Retina (tissue), 1 donor: Measurements from ENCODE around the gene HTR3E.
A peak's percentile ranks its signal among the peaks of the same experiment; 100 is the strongest.
"Not testable (repeated sequence)": the region's sequence is repeated elsewhere in the genome, so short reads cannot be mapped to it uniquely, and the experiment has no call there.

Experiments
- DNase-seq: peaks from one replicate; pipeline ENCODE4 v3.0.0-alpha.2; 2016

The HTR3E gene

GRCh38 chr3:184116017-184116416 lies 19.2 kb downstream of the HTR3E start:
- DNase-seq = no peak

GRCh38 chr3:184117636-184118035 lies 20.8 kb downstream of the HTR3E start:
- no peak for DNase-seq

DNA sequence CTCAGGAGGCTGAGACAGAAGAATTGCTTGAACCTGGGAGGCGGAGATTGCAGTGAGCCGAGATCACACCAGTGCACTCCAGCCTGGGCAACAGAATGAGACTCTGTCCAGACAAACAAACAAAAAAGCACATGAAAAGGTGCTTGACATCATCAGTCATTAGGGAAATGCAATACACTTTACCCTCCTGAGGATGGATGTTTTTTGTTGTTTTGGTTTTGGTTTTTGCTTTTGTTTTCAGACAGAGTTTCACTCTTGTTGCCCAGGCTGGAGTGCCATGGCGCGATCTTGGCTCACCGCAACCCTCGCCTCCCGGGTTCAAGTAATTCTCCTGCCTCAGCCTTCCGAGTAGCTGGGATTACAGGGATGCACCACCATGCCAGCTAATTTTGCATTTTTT lies 24.2 kb downstream of the HTR3E start:
- not testable (repeated sequence) for DNase-seq

DNA sequence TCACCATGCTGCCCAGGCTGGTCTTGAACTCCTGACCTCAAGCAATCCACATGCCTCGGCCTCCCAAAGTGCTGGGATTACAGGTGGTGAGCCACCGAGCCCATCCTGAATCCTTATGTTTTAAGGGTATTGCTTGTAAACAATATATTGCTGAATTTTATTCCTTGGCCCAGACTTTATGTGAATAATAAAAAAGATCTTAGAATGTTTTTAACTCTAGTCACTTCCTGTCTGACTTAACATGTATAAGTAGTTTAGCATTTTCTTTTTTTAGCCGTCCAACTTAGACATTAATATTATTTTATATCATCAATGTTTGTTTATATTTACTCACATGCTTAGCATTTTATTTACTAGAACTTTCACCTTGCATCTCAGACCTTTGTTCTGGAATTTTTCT lies 29.1 kb downstream of the HTR3E start:
- DNase-seq = no peak

DNA sequence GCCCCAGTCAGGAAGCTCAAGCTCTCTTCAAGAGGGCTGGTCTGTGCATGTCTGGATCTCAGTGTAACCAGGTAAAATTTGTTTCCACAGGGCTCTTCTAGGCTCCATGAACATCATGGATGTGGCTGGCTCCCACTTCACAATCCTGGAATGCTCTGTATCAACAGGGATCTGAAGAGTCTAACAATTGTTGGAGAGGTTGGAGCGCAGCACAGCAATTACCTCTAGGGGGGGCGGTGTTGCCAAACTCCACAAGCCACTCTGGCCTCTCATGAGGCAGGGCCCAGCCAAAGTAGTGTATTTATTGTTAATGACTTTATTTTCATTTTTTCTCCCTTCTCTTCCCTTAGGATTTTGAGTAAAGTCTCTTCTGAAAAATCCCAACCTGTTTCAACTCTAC lies 32.1 kb downstream of the HTR3E start:
- DNase-seq = no peak

- DNase-seq = no peak
These were observed 36.1 kb downstream of the HTR3E start for GRCh38 chr3:184132945-184133344.

GRCh38 chr3:184133840-184134745 lies 37.2 kb downstream of the HTR3E start:
- peak; percentile 81 for DNase-seq

GRCh38 chr3:184134746-184135148 lies 37.9 kb downstream of the HTR3E start:
- no peak for DNase-seq

DNA sequence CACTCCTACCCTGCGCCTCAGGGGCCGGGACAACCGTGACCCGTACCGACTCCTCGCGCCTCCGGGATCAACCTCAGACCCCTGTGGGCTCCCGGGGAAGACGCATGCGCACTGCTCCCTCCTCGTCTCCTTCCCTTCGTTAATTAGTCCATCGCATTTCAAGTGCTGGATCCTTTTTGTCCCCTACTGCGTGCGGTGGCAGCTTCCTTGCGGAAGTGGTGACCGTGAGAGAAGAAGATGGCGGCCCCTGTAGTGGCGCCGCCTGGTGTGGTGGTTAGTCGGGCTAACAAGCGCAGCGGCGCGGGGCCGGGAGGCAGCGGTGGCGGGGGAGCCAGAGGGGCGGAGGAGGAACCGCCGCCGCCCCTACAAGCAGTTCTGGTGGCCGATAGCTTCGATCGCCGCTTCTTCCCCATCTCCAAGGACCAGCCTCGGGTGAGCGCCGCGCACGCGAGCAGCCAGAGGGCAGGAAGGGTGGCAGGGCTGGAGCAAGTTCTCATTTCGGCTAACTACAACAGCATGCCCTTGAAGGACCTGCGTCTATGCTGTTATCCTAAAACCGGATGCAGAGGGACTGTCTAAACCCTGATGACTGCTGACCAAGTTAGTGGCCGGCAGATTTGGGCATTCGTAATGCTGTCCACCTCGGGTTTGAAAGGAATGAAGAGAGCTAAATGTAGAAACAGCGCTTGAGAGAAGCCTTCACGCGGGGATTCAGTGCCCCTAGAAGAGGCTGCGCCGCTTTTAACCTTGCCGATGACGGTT lies 38.5 kb downstream of the HTR3E start, which contains the start of gene EIF2B5:
Gene EIF2B5 (plus strand): TSS at position 210 of the 762 bp plus-strand sequence. CDS start 28 bp downstream, at position 238.
- peak; percentile 94 for DNase-seq

DNA sequence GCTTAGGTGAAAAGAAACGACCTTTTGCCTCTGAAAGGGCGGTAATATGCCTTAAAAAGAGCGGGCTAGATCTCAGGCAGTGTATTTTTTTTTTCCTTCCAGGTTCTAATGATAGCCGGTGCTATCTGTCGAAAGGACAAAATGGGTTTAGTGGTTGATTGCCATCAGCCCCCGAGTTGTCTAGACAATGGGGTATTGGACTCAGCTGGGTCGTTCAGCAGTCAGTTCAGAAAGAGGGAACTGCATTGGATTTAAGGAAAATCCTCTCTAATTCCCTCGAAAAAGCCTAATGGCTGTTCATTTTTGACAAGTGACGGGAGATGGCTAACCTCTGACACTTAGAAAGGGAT lies 39.0 kb downstream of the HTR3E start:
- DNase-seq = no peak

DNA sequence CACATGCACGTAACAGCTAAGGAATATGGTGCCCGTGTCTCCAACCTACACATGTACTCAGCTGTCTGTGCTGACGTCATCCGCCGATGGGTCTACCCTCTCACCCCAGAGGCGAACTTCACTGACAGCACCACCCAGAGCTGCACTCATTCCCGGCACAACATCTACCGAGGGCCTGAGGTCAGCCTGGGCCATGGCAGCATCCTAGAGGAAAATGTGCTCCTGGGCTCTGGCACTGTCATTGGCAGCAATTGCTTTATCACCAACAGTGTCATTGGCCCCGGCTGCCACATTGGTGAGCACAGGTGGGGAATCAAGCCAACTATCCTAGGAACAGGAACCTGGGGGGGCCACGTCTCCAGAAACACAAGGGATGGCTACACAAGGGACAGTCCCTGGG lies 43.6 kb downstream of the HTR3E start:
- DNase-seq = no peak

DNA sequence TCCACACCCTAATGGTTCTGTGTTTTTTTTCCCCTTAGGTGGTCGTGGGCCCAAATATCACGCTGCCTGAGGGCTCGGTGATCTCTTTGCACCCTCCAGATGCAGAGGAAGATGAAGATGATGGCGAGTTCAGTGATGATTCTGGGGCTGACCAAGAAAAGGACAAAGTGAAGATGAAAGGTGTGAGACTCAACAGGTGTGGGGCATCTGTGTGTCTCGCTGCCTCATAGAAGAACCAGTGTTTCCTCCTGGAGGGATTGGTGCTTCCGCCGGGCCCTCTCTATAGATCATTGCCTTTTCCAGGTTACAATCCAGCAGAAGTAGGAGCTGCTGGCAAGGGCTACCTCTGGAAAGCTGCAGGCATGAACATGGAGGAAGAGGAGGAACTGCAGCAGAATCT lies 45.3 kb downstream of the HTR3E start:
- DNase-seq = no peak

DNA sequence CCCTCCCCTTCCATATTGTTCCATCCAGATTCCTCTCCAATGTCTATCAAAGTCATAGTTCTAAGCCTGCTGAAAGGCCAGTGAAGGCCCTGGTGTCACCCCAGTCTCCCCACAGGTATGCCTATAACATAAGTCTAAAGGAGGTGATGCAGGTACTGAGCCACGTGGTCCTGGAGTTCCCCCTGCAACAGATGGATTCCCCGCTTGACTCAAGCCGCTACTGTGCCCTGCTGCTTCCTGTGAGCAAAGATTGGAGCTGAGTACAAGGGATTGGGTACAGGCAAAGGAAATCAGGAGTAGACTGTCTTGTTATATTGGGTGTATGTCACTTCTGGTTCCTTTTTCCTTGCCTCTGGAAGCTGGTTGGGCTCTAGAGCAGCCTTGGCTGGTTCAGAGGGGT lies 46.5 kb downstream of the HTR3E start:
- no peak for DNase-seq

GRCh38 chr3:184144505-184144904 lies 47.6 kb downstream of the HTR3E start:
- no peak for DNase-seq

- DNase-seq = no peak
These were observed 48.3 kb downstream of the HTR3E start for GRCh38 chr3:184145111-184145524.

GRCh38 chr3:184145751-184146270 lies 48.9 kb downstream of the HTR3E start:
- DNase-seq = no peak

DNA sequence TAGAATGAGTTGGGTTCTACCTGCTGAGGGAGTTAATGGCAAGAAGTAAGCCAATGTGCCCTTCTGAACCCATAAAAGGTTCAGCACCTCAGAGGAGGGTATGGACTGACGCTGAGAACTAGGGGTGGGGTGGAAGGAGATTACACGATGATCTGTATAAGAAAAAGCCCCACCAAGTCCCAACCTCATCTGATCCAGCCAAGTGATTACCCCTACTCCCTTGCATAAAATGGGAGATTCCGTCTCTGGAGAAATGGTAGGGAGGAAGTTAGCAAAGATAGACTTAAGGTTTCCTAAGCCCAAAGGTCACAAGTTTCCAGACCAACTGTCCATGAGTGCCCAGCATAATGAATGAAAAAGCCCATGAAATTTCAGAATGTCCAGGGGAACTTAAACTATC lies 51.2 kb downstream of the HTR3E start:
- DNase-seq = no peak

DNA sequence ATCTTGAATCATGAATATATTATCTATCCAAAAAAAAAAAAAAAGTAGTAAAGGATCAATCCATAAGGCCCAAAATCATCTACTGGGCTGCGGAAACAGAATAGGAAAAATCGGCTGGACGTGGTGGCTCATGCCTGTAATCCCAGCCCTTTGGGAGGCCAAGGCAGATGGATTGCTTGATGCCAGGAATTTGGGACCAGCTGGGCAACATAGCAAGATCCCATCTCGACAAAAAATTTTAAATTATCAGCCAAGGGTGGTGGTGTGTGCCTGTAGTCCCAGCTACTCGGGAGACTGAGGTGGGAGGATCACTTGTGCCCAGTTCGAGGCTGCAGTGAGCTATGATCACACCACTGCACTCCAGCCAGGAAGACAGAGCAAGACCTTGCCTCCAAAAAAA lies 52.3 kb downstream of the HTR3E start:
- DNase-seq = no peak

GRCh38 chr3:184149770-184150169 lies 52.9 kb downstream of the HTR3E start:
- not testable (repeated sequence) for DNase-seq

DNA sequence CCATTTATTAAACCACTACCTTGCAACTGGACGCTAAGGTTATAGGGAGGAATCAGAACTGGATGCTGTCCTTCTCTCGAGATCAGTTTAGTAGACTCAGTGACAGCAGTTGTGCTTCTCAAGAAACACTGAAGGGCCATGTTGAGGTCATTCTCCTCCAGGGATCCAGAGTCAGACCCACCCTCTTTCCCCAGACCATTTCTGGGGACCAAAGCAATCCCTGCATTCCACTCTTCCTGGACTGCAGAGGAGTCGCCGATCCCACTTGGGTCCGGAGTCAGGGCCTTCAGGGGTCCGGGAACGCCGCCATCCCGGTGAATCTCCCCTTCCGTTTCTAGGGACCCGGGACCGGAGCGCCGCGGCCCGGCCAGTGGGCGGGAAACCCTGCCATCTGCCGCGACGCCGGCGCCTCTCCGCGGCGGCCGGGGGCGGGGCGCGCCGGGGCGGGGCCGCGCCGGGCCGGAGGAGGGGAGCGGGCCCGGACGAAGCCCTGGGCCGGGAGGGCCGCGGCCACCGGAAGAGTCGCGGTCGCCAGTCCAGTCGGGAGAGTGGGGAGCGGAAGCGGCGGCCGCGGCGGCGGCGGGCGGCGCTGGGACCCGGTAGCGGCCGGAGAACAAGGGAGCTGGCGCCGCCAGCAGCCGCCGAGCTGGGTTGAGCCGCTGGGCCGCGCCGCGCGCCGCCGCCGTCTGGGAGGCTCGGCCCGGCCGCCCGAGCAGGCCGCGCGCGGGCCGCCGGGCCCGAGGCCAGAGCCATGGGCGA lies 58.2 kb downstream of the HTR3E start, which contains the start of gene DVL3:
Gene DVL3 (plus strand): TSS at position 493 of the 759 bp plus-strand sequence. CDS start 259 bp downstream, at position 752.
- DNase-seq = peak; percentile 87

GRCh38 chr3:184155644-184156521 lies 59.0 kb downstream of the HTR3E start:
- DNase-seq = peak; percentile 77

DNA sequence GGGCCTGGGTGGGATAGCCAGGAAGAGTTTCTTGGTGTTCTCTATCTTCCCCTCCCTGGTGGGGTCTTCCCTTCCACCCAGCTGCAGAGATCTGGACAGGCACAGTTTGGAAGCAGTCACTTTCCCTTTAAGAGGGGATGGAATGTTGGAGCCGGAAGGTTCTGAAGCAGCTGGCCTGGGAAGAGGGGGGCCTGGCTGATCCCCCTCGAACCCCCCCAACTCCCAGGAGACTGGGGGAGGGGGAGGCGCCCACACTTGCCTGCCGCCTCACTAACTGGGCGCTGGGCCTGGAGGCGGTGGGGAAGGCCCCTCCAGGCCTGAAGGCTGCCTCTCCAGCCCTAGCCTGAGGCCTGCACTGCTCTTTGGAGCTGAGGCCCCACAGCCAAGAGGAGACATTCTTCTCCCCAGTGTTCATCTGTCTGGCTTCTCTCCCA lies 59.7 kb downstream of the HTR3E start:
- DNase-seq = peak; percentile 80
